Activated T-cell treated with anti-CD3 and anti-CD28 coated beads for 4 hours (primary cell): ENCODE results near the gene DLX1.
A peak's percentile ranks its signal among the peaks of the same experiment; 100 is the strongest.
"Not testable (repeated sequence)": the region's sequence is repeated elsewhere in the genome, so short reads cannot be mapped to it uniquely, and the experiment has no call there.

Experiments
- DNase-seq: peaks from one replicate; pipeline ENCODE4 v3.0.0-alpha.2; 2020

The DLX1 gene

DNA sequence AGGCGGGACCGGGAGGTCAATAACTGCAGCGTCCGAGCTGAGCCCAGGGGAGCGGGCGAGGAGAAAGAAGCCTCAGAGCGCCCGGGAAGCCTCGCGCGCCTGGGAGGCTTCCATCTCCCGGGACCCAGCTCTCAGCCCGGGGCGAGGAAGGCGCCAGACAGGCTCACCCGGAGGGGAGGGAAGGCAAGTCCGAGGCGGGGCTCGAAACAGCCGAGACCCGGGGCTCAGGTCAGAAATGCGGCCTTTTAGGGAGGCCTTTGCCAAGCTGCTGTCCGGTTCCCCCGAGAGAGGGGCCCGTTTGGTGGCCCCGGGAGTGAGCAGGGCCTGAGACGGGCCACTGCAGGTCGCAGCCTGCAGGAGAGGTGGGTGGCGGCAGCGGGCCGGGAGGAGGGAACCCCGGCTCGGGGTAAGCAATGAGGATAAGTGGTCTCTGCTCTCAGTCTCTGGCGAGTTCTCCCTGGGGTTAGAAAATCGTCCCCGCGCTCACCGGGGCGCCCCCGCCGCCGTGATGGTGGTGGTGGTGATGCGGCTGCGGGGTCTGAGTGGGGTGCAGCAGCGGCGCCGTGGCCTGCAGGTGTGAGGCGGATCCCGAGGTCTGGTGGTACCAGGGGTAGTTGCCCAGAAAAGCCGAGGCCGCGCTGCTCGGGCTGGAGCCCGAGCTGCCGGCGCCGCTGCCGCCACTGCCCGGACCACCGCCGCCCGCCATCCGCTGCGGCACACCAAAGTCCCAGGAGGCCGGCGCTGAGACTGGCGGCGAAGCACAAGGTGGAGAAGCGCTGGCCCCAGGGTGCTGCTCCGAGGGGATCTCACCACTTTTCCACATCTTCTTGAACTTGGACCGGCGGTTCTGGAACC lies 15.0 kb downstream of the DLX1 start:
- no peak for DNase-seq

GRCh38 chr2:172100935-172101820 lies 15.9 kb downstream of the DLX1 start:
- no peak for DNase-seq

GRCh38 chr2:172101821-172102390 lies 16.6 kb downstream of the DLX1 start:
- no peak for DNase-seq

DNA sequence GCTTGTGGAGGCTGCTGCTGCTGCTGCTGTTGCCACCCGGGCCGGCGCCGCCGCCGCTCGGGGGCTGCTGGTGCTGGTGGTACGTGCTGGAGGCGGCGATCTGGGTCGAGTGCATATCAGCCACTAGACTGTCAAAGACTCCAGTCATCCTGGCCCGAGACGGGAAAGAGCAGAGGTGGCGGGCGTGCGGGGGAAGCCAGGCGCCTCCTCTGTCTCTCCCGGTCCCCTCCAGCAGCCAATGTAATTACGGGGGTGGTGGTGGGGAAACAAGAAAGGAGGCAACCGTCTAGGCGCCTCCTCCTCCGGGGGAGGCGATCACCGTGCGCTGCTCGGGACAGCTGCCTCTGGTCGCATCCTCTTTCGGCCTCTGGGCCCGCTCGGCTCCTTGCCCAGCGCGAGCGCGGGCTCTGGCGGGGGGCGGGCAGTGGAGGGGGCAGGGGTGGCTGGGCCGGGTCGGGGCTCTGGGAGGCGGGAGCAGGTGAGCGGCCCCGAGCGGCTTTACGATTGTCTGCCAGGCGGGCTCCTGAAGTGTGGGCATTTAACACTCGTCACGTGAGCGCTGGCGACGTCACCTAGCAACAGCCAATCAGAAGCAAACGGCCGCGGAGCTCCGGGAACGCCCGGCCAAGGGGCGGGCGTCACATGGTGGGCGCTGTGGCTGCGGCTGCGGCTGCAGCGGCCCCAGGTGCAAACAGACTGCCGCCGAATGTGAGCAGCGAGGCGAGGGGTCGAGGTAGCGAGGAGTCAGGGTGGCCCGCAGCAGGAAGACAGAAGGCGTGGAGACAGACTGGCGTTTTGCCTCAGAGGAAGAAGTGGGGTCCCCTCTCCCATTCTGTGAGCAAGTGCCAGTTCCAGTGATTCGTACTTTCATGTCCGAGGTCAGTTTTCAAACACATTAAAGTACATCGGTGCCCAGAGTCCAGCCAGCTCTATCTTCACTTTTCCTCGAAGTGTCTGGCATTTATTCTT lies 17.4 kb downstream of the DLX1 start, which contains the start of gene DLX2:
DLX2 (minus strand) TSS at position 510 of the 969 bp plus-strand sequence; CDS start at position 148, 362 bp downstream.
- DNase-seq: no peak

DNA sequence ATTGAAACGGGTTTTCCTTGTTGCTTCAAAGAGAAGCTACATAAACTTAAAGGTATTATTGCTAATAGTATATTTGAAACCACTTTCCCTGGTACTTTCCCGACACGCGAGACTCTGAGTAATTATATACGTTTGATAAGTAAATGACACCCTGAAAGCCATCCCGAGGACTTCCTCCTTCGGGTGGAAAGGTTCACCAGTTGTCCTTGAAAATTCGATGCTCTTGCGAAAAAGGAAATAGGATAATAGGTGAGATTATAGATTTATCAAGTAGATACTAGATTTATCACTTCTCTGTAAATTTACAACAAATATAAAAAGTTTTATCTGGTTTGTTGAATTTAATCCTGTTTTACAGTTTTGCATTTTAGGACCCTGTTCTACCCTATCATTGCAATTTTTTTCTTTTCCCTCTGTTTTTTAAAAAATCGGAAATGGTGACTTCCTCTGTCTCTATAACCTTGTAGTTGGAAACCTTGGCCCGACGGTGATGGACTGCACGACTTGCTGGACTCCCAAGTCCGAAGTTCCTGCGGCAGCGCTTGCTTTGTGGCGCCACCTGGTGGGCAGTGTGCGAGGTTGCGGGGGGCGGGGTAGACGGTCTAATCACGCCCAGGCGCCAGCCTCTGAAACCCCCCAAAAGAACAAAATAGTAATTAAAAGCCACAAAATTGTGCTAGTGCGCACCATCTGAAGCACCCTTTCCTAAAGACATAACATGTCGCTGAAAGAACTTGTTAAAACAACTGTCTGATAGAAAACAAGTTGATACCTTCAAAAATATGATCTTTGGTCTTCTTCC lies 18.4 kb downstream of the DLX1 start:
- peak; percentile 59 for DNase-seq

DNA sequence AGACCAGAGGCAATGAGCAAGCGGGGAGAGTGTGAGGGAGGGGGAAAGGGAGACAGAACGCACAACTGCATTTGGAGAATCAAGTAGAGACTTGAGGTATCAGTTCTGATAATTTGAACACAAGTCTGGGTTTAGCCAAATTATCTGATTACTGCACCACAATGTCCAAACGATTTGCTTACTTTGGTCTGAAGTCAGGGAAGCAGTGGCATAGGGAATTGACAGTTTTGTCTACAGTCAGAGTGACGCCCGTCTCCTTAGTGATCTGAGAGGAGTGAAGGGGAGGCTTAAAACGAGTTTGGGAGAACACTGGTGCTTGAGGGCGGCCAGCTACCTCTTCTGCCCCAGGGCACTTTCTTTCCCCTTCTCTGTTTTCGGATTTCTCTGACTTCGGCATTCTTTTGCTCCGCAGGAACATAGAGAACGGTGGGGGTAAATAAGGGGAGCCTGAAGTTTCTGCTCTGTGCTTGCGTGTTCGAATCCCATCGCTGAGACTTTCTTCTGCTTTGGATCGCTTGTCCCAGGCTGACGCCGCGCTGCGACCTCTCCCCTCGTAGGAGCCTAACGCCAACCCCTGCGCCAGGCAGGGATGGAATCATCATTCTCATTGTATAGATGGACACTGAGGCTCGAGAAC lies 20.3 kb downstream of the DLX1 start:
- DNase-seq: no peak

- DNase-seq: no peak
These were observed 21.0 kb downstream of the DLX1 start for GRCh38 chr2:172106108-172106961.

- no peak for DNase-seq
These were observed 22.6 kb downstream of the DLX1 start for GRCh38 chr2:172107690-172108586.

DNA sequence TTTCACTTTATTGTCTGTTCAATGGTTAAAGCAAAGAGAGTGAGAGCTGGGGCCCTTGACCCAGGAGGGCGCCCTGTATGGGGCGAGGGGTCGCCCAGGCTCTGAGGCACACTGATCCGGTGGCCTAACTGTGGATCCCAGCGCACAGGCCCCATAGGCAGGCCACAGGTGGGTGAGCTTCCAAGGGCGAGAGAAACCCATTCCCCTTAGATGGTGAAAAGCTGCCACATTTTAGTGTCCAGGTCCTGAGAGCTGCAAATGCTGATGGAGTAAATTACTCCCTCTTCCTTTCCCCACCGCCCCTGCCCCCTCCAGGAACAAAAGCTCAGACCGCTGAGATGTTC lies 23.3 kb downstream of the DLX1 start:
- no peak for DNase-seq

DNA sequence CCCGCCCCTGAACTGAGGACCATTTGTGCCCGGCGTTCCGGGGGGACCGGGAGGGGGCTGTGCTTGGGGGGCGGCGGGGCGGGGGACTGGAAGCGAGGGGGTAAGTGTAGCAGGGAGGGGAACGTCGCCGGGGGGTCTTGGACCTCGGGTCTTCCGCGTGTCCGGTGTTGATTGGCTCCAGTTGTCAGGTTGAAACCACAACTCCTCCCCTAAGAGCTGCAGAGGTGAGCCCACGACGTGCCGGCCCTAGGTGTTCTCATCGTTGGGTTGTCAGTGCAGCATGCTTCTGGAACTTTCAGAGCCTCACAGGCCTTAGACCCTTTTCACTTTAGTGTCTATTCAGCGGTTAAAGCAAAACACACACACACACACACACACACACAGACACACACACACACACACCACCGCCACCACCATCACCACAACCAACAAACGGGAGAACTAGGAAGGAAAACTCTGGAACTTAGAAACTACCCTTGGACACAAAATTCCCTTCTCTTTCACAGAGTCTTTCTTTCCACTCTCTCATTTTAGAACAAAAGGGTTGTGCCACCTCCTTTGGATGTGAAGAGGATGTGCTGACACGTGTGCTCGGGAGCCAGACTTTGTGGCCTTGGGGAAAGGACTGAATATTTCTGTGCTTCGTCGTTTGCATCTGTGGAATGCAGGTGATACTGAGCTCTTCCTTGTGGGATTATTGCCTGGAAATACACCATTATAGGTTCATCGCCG lies 24.1 kb downstream of the DLX1 start:
- DNase-seq: no peak

- DNase-seq: no peak
These were observed 24.9 kb downstream of the DLX1 start for GRCh38 chr2:172109988-172110811.

GRCh38 chr2:172113617-172114016 lies 28.3 kb downstream of the DLX1 start:
- no peak for DNase-seq

DNA sequence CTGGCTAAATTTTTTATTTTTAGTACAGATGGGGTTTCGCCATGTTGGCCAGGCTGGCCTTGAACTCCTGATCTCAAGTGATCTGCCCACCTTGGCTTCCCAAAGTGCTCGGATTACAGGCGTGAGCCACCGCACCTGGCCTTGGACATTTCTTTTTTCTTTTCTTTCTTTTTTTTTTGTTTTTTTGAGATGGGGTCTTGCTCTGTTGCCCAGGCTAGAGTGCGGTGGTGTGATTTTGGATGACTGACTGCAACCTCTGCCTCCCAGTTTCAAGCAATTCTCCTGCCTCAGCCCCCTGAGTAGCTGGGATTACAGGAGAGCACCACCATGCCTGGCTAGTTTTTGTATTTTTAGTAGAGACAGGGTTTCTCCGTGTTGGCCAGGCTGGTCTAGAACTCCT lies 28.9 kb downstream of the DLX1 start:
- not testable (repeated sequence) for DNase-seq

GRCh38 chr2:172114579-172114978 lies 29.3 kb downstream of the DLX1 start:
- no peak for DNase-seq

- DNase-seq: no peak
These were observed 30.8 kb downstream of the DLX1 start for GRCh38 chr2:172116107-172116506.

GRCh38 chr2:172119089-172119488 lies 33.8 kb downstream of the DLX1 start:
- DNase-seq: no peak

- DNase-seq: no peak
These were observed 34.8 kb downstream of the DLX1 start for GRCh38 chr2:172120118-172120517.
